Bronchial epithelial cell (primary cell): ENCODE results near the gene MICAL3. TPM values are rescaled to one million over a fixed set of nuclear protein-coding genes. Genes with fewer than 3 reads are reported as not detected.

Experiments used
- DNase-seq: peaks from one replicate; pipeline ENCODE4 v3.0.0-alpha.2; 2010; ENCODE audit warnings: low read depth
- FAIRE-seq: peaks from 2 replicates; lab custom pipeline; 2011; peaks lifted over from hg19 to GRCh38; lab: Jason Lieb, UNC
- H3K27me3 ChIP-seq: 2 replicates; pipeline ENCODE4 v1.5.1; 2011; ENCODE audit warnings: low read length; ENCODE audit not compliant: control insufficient read depth, insufficient read depth
- H3K36me3 ChIP-seq: 2 replicates; pipeline ENCODE4 v1.5.1; 2011; ENCODE audit warnings: low read length; ENCODE audit not compliant: control insufficient read depth, insufficient read depth
- H3K4me3 ChIP-seq: 2 replicates; pipeline ENCODE4 v1.5.1; 2011; ENCODE audit warnings: mild to moderate bottlenecking, low read depth, low read length, control low read depth
- CTCF ChIP-seq: IDR thresholded peaks from 2 replicates; pipeline ENCODE4 v1.5.1; 2011; ENCODE audit warnings: mild to moderate bottlenecking, moderate library complexity, low read length, control low read depth, inconsistent platforms; ENCODE audit not compliant: insufficient read depth, severe bottlenecking
- total RNA-seq: library from RNA; depleted of rRNA; stranded (reverse); fragments of >200 nt; gene quantifications from 2 replicates; pipeline ENCODE4 v1.2.1, GENCODE V29; 2014

Gene MICAL3
- total RNA-seq, 1 donor from 2014 or later: 13.4 TPM

DNA sequence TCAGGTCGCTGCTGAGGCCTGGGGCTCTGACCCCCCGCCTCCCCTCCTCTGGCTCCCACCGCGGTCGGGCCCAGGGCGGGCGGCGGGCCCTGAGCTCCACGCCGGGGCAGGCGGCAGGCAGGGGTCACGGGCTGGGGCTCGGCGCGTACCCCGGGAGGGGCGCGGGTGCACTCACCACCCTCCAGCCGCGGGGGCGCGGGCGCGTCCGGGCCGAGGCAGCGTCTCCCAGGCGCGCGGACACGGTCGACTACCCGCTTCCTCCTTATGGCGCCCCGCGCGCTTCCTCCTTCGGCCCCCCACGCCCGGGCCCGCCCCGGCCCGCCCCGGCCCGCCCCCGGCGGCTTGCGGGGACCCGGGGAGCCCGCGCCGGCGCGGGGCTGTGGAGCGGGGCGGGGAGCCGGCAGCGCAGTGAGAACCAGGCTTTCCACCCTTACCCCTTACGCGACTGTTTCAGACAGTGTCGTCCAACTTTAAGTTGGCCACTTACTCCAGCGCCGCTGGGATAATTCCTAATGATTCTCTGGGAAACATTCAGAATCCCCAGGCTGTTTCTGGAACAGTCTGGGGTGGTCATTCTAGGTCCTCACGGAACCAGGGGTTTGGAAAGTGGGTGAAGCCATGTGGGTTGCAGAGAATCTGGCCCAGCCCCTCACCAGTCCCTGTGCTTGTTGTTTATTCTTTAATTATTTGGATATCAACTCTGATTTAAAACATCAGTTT is 250.0 kb downstream of the MICAL3 start, which contains the start of gene BID:
BID (minus strand) TSS at position 264 of the 720 bp plus-strand sequence. CDS start 24,353 bp downstream, outside the sequence.
- no peak for FAIRE-seq
- TF ChIP-seq CTCF: no peak
- Histone ChIP-seq H3K4me3 (peak within 1 kb of the TSS; percentile 55), H3K27me3 (no peaks in the 10 kb centered on the region), H3K36me3 (peaks cover 1% of the 10 kb centered on the region)
- DNase-seq: no peak

DNA sequence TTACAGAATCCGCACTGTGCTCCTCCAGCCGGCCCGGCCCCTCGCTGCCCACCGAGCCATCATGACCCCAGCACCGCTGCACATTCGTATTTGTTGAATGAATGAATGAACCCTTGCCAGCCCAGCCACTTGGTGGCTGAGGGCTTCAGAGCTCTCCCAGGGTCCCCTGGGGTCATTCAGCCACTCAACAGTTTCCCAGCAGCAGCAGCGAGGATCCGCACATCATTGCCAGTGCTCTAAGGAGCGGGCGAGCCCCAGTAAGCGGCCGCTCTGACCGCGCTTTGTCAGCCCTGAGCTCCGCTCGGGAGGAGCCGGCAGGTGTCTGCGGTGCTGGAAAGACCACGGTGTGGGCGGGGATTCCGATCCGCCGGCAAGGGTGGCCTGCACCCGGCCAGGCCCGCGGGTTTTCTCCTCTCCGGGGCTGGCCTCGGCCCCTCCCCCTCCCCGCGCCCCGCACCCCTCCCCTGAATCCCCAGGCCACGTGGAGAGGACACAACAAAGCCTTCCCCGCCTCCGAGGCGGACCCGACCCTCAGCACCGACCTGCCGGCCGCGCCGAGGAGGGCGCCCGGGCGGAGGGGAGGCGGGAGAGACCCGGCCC is 250.7 kb downstream of the MICAL3 start:
- DNase-seq (peak; percentile 12), FAIRE-seq (no peak)
- Histone ChIP-seq H3K4me3 (peak overlapping the region; percentile 55), H3K36me3 (peaks cover 1% of the 10 kb centered on the region), H3K27me3 (no peaks in the 10 kb centered on the region)
- TF ChIP-seq CTCF: no peak

GRCh38 chr22:17772958-17773605 is 251.3 kb downstream of the MICAL3 start:
- FAIRE-seq (no peak), DNase-seq (peak; percentile 37)
- H3K4me3 ChIP-seq: peak overlapping the region; percentile 55
- no peak for TF ChIP-seq CTCF
- H3K27me3 ChIP-seq: no peaks in the 10 kb centered on the region
- peaks cover 1% of the 10 kb centered on the region for H3K36me3 ChIP-seq

DNA sequence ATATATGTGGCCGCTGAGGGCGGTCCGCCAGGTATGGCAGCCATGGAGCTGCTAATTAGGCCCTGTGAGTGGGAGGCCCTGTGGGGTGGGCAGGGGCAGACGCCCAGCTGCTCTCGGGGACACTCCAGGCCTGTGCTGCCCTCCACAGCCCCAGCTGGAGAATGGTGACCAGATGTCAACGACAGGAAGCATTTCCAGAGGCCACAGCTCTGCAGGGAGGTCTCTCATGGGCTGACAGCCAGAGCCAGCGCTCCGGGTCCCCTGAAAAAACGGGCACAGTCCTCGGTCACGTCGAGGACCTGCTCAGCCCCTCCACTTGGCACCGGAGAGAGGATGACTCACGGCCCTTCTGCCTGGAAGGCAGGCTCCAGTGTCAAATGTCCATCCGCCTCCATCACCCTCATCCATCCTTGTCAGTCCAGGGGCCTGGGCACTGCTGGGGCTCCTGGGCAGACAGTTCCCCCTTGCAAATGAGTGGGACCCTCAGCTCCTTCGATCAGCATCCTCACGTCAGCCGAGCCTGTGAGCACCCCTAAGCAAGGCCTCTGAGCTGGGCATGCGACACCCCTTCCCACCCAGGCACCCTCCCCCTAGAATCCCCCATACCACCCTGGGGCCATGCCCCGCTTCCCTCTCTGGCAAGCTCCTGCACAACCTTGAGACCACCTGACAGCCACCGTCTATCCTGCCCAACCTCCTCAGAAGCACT is 252.0 kb downstream of the MICAL3 start:
- no peak overlapping the region for H3K4me3 ChIP-seq
- TF ChIP-seq CTCF: no peak
- peak; percentile 29 for DNase-seq
- no peak for FAIRE-seq
- H3K27me3 ChIP-seq: no peaks in the 10 kb centered on the region
- H3K36me3 ChIP-seq: peaks cover 1% of the 10 kb centered on the region

DNA sequence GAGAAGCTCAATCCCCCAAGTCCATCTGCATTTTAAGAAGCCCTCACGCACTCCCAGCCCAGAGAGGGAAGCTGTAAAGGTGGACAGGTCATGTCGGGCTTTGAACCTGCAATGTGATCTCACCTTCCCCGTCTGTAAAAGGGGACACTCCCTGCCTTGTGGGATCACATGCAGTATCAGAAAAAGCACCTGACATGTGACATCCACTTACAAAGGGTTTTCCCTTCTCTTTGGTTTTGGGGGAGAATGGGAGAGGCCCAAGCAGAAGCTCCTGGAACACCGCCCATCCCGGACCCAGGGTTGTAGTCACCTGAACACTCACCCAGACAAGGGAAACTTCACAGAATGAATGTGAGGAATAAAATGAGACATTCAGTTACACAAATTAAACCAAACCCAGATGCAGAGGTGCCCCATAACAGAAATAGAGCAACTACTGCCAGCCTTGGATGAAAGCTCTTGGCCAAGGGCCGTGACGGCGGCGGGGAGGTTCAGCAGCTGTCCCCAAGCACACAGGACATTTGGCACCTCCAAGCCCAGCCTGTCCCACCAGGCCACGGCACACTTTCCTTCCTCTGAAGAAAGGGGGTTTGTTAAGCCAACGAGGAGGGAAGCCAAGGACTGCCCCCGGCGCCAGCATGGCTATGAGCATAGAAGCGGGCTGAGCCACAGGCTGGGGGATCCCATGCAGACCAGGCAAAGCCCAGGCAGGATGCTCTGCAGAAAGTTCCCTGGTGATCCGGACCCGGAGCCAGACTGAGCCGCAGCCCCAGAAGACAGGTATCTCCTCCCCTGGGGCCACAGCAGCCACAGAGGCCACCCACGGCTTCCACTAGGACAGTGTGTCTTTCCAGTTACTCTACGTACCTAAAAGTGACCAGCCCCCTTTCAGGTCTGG is 253.9 kb downstream of the MICAL3 start:
- Histone ChIP-seq H3K27me3 (no peaks in the 10 kb centered on the region), H3K36me3 (peaks cover 1% of the 10 kb centered on the region), H3K4me3 (no peak overlapping the region)
- no peak for TF ChIP-seq CTCF
- FAIRE-seq (no peak), DNase-seq (no peak)
